Lower leg skin (tissue), 3 donors: ENCODE data around the gene LGR5.

Experiments used
- CTCF ChIP-seq, 3 donors: fragments of 450-650 bp; IDR thresholded peaks; one replicate each; pipeline ENCODE4 v1.5.1; 2016; ENCODE audit warnings: antibody characterized with exemption in 3 of 3, mild to moderate bottlenecking in 3 of 3, moderate library complexity in 2 of 3
- POLR2A ChIP-seq, 2 donors: fragments of 450-650 bp; IDR thresholded peaks; one replicate each; pipeline ENCODE4 v1.6.1; 2016 to 2017; ENCODE audit warnings: antibody characterized with exemption in 2 of 2, mild to moderate bottlenecking in 1 of 2, moderate library complexity in 1 of 2

- TF ChIP-seq CTCF (IDR thresholded peaks at IDR 0.05) (no peak), POLR2A (IDR thresholded peaks at IDR 0.05) (no peak)
Measured at GRCh38 chr12:71439362-71439612, 311 bp upstream of the LGR5 start.
